ENCODE measurements around the gene CD58.

The CD58 gene

DNA sequence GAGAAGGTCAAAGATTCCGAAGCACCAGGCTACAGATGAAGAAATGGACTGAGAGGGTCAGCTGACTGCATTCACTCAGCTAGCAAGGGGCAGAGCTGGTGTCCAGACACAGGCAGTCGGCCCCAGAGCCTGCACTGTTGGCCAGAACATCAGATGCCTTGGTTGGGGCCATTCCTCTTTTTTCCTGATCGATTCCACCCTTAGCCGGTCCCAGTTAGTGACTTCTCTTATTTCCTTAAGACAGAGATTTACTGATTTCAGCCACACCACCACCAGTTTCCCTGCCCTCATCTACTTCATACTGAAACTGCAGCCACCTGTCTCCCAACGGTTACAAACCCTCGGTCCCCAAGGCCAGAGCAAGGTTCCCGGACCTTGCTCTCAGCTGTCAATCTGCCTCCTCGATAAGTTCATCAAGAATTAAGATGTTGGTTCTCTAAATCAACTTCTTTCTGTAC is 11.5 kb downstream of the CD58 start:
- Histone ChIP-seq H3K36me3 (ENCODE audit: control insufficient read depth, insufficient read depth, low read length) (no peaks in the 10 kb centered on the region), H3K27me3 (replicated peaks; ENCODE audit: control insufficient read depth, insufficient read depth, low read length) (no peaks in the 10 kb centered on the region), H3K4me3 (replicated peaks; ENCODE audit: low read depth, low read length) (peak overlapping the region; percentile 47)
- TF ChIP-seq, protein P1, sequence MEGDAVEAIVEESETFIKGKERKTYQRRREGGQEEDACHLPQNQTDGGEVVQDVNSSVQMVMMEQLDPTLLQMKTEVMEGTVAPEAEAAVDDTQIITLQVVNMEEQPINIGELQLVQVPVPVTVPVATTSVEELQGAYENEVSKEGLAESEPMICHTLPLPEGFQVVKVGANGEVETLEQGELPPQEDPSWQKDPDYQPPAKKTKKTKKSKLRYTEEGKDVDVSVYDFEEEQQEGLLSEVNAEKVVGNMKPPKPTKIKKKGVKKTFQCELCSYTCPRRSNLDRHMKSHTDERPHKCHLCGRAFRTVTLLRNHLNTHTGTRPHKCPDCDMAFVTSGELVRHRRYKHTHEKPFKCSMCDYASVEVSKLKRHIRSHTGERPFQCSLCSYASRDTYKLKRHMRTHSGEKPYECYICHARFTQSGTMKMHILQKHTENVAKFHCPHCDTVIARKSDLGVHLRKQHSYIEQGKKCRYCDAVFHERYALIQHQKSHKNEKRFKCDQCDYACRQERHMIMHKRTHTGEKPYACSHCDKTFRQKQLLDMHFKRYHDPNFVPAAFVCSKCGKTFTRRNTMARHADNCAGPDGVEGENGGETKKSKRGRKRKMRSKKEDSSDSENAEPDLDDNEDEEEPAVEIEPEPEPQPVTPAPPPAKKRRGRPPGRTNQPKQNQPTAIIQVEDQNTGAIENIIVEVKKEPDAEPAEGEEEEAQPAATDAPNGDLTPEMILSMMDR (IDR thresholded peaks at IDR 0.05; ENCODE audit: insufficient read depth, low read length, poor library complexity, severe bottlenecking), result no peak
- DNase-seq (ENCODE audit: extremely low read depth, insufficient read length), result peak; percentile 67

DNA sequence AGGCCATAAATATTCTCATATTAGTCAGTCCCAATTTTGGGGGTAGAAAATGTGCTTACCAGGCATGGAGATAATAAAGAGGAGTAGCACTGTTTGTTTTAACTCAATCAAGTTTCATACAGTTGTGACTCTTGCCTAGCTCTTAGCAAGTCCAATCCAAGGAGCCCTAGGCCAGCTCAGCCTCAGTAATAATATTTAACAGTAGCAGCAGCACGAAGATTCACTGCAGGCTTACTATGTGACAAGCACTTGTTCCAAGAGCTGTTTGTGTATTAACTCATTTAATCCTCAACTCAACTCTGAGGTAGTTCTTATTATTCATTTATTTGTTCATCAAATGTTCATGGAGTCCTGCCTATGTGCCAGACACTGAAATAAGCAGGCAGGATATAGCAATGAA is 12.3 kb downstream of the CD58 start:
- DNase-seq (ENCODE audit: extremely low read depth, insufficient read length), result no peak
- peak overlapping the region; percentile 47; the same call in 1 of the 2 replicates for H3K4me3 ChIP-seq (replicated peaks; ENCODE audit: low read depth, low read length)

DNA sequence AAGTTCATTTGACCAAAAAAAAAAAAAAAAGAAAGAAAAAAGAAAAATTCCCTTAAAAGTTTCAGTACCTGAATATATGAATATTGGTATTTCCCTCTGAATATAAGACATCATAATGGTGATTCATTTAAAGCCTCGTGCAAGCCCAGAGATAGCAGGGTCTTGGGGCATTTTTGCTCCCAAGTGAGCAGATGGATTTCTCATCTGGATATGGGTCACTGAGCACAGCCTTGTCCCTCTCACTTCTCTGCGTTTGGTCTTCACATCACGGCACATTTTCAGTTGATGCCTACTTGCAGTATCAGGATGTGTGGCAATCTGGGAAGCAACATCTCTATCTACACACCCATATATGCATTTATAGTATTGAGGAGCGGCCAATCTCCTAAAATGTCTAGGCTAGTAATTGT is 12.7 kb downstream of the CD58 start:
- DNase-seq (ENCODE audit: extremely low read depth, insufficient read length), result peak; percentile 61
- TF ChIP-seq, protein P1 (IDR thresholded peaks at IDR 0.05; ENCODE audit: insufficient read depth, low read length, poor library complexity, severe bottlenecking), result no peak
- no peaks in the 10 kb centered on the region for H3K36me3 ChIP-seq (ENCODE audit: control insufficient read depth, insufficient read depth, low read length)
- H3K27me3 ChIP-seq (replicated peaks; ENCODE audit: control insufficient read depth, insufficient read depth, low read length), result no peaks in the 10 kb centered on the region
- H3K4me3 ChIP-seq (replicated peaks; ENCODE audit: low read depth, low read length), result peak overlapping the region; percentile 47; the same call in 1 of the 2 replicates

More for the DNA sequence above, 12.3 kb downstream of the CD58 start:
- Histone ChIP-seq H3K36me3 (ENCODE audit: control insufficient read depth, insufficient read depth, low read length) (no peaks in the 10 kb centered on the region), H3K27me3 (replicated peaks; ENCODE audit: control insufficient read depth, insufficient read depth, low read length) (no peaks in the 10 kb centered on the region)
- TF ChIP-seq, protein P1 (IDR thresholded peaks at IDR 0.05; ENCODE audit: insufficient read depth, low read length, poor library complexity, severe bottlenecking), result no peak

DNA sequence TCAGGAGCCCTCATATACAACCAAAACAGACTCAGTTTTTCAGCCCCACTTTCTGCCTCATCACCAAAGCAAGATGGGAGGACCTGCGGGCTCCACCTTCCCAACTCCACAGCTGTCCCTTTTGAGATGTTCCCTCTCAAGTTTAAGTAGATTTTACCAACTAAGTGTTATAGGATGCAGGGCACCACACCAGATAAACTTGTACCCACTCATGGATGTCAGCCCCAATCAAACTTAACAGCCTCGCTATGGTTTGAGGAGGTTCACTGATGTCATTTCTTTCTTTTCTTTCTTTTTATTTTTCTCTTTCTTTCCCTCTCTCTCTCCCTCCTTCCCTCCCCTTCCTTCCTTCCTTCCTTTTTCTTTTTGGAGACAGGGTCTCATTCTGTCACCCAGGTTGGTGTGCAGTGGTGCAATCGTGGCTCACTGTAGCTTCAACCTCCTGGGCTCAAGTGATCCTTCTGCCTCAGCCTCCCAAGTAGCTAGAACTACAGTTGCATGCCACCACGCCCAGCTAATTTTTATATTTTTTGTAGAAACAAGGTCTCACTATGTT is 13.4 kb downstream of the CD58 start:
- H3K36me3 ChIP-seq (ENCODE audit: control insufficient read depth, insufficient read depth, low read length), result no peaks in the 10 kb centered on the region
- TF ChIP-seq, protein P1 (IDR thresholded peaks at IDR 0.05; ENCODE audit: insufficient read depth, low read length, poor library complexity, severe bottlenecking), result no peak
- no peak overlapping the region; the same call in 1 of the 2 replicates for H3K4me3 ChIP-seq (replicated peaks; ENCODE audit: low read depth, low read length)

DNA sequence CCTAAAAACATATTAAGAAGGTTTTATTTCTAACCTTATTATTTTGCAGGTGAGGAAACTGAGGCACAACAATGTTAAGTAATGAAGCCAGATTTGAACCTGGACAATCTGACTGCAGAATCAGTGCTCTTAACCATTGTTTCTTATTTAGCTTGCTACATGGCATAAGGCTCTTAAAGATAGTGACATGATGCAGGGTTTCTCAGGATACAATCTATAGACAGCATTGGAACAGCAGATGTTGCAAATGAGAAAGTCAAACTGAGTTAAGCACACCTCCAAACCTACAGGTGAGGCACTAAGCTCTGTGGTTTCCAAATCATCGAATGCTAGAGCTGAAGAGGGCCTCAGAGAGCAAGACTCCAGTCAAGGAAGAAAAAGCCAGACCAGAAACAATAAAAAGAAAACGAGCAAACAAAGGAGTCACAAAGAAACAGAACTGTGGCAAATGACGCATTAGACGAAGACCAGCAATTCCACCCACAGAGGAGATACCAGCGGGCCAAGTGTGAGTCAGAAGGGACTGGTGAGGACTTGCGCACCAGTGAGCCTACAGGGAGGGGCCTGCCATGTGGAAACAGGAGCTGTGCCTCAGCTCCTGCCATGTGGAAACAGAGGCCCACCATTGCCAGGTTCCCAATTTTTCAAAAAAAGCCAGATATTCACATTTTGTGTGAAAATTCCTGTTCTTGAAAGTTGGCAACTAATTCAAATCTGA is 14.4 kb downstream of the CD58 start:
- Histone ChIP-seq H3K4me3 (replicated peaks; ENCODE audit: low read depth, low read length) (no peak overlapping the region; the same call in 1 of the 2 replicates), H3K27me3 (replicated peaks; ENCODE audit: control insufficient read depth, insufficient read depth, low read length) (no peaks in the 10 kb centered on the region), H3K36me3 (ENCODE audit: control insufficient read depth, insufficient read depth, low read length) (no peaks in the 10 kb centered on the region)
- DNase-seq (ENCODE audit: extremely low read depth, insufficient read length), result peak; percentile 82
- TF ChIP-seq, protein P1 (IDR thresholded peaks at IDR 0.05; ENCODE audit: insufficient read depth, low read length, poor library complexity, severe bottlenecking), result peak; percentile 42

More for the DNA sequence above, 13.4 kb downstream of the CD58 start:
- no peaks in the 10 kb centered on the region for H3K27me3 ChIP-seq (replicated peaks; ENCODE audit: control insufficient read depth, insufficient read depth, low read length)
- no peak for DNase-seq (ENCODE audit: extremely low read depth, insufficient read length)
